ENCODE data around the gene KCNIP1.
A peak's percentile ranks its signal among the peaks of the same experiment; 100 is the strongest.

KCNIP1 gene

GRCh38 chr5:170495825-170496661, 7.8 kb upstream of the KCNIP1 start:
- TF ChIP-seq CTCF (conservative IDR thresholded peaks at IDR 0.05; ENCODE audit: control insufficient read depth, insufficient read depth, low read depth, low read length) = no peak

GRCh38 chr5:170496662-170497028, 7.2 kb upstream of the KCNIP1 start:
- no peak for TF ChIP-seq CTCF (conservative IDR thresholded peaks at IDR 0.05; ENCODE audit: control insufficient read depth, insufficient read depth, low read depth, low read length)
- DNase-seq (ENCODE audit: low read depth) = no peak
- no peak overlapping the region for H3K4me3 ChIP-seq (ENCODE audit: control insufficient read depth, low read depth, low read length)

More at GRCh38 chr5:170495825-170496661, 7.8 kb upstream of the KCNIP1 start:
- DNase-seq (ENCODE audit: low read depth) = no peak
- no peak overlapping the region for H3K4me3 ChIP-seq (ENCODE audit: control insufficient read depth, low read depth, low read length)

- peak; percentile 30 for DNase-seq (ENCODE audit: low read depth)
- no peak for TF ChIP-seq CTCF (conservative IDR thresholded peaks at IDR 0.05; ENCODE audit: control insufficient read depth, insufficient read depth, low read depth, low read length)
- H3K4me3 ChIP-seq (ENCODE audit: control insufficient read depth, low read depth, low read length) = no peak overlapping the region
Measured at GRCh38 chr5:170497311-170498038, 6.3 kb upstream of the KCNIP1 start.

- no peak for DNase-seq (ENCODE audit: low read depth)
- H3K4me3 ChIP-seq (ENCODE audit: control insufficient read depth, low read depth, low read length) = no peak overlapping the region
- no peak for TF ChIP-seq CTCF (conservative IDR thresholded peaks at IDR 0.05; ENCODE audit: control insufficient read depth, insufficient read depth, low read depth, low read length)
Measured at GRCh38 chr5:170498811-170499351, 4.9 kb upstream of the KCNIP1 start.

- no peak for TF ChIP-seq CTCF (conservative IDR thresholded peaks at IDR 0.05; ENCODE audit: control insufficient read depth, insufficient read depth, low read depth, low read length)
- DNase-seq (ENCODE audit: low read depth) = no peak
- no peak overlapping the region for H3K4me3 ChIP-seq (ENCODE audit: control insufficient read depth, low read depth, low read length)
Measured at GRCh38 chr5:170499621-170500020, 4.2 kb upstream of the KCNIP1 start.

- H3K4me3 ChIP-seq (ENCODE audit: control insufficient read depth, low read depth, low read length) = no peak overlapping the region
- TF ChIP-seq CTCF (conservative IDR thresholded peaks at IDR 0.05; ENCODE audit: control insufficient read depth, insufficient read depth, low read depth, low read length) = no peak
- no peak for DNase-seq (ENCODE audit: low read depth)
Measured at GRCh38 chr5:170501361-170501760, 2.5 kb upstream of the KCNIP1 start.
